Suprapubic skin (tissue), 4 donors: Measurements from ENCODE around the gene PPEF1. TPM values are rescaled to one million over a fixed set of nuclear protein-coding genes. Genes with fewer than 3 reads are reported as not detected.

Experiments used
- total RNA-seq, 4 donors: library from RNA; depleted of rRNA; stranded (reverse); fragments of >200 nt; gene quantifications; one replicate each; pipeline ENCODE4 v1.1.0, GENCODE V29; 2016

PPEF1 gene
- total RNA-seq, 4 donors from 2014 or later = 0.26 to 2.3 TPM; not detected in 2

Other genes with a start within 250 kb of the PPEF1 start
- not detected for gene RS1, start 35.5 kb upstream of the PPEF1 start, total RNA-seq